ENCODE results near the gene FEN1.
A peak's percentile ranks its signal among the peaks of the same experiment; 100 is the strongest.

The FEN1 gene

GRCh38 chr11:61775106-61775505 is 17.6 kb upstream of the FEN1 start:
- DNase-seq (ENCODE audit: low read depth), result no peak

GRCh38 chr11:61775606-61776554 is 16.8 kb upstream of the FEN1 start:
- DNase-seq (ENCODE audit: low read depth), result no peak

GRCh38 chr11:61776561-61777075 is 16.1 kb upstream of the FEN1 start:
- DNase-seq (ENCODE audit: low read depth), result peak; percentile 27

- no peak for DNase-seq (ENCODE audit: low read depth)
Observed at GRCh38 chr11:61777234-61778090, 15.2 kb upstream of the FEN1 start.

GRCh38 chr11:61778357-61778886 is 14.3 kb upstream of the FEN1 start:
- DNase-seq (ENCODE audit: low read depth), result no peak

GRCh38 chr11:61778920-61779650 is 13.6 kb upstream of the FEN1 start:
- DNase-seq (ENCODE audit: low read depth), result no peak

- no peak for DNase-seq (ENCODE audit: low read depth)
Observed at GRCh38 chr11:61779666-61780525, 12.8 kb upstream of the FEN1 start.

- DNase-seq (ENCODE audit: low read depth), result no peak
Observed at GRCh38 chr11:61780581-61781162, 12.0 kb upstream of the FEN1 start.

GRCh38 chr11:61781585-61781984 is 11.1 kb upstream of the FEN1 start:
- DNase-seq (ENCODE audit: low read depth), result no peak

- DNase-seq (ENCODE audit: low read depth), result no peak
Observed at GRCh38 chr11:61782299-61782698, 10.4 kb upstream of the FEN1 start.

- no peak for DNase-seq (ENCODE audit: low read depth)
Observed at GRCh38 chr11:61782841-61783240, 9.9 kb upstream of the FEN1 start.

GRCh38 chr11:61783717-61784505 is 8.8 kb upstream of the FEN1 start:
- DNase-seq (ENCODE audit: low read depth), result peak; percentile 51

GRCh38 chr11:61784506-61784805 is 8.3 kb upstream of the FEN1 start:
- no peak for DNase-seq (ENCODE audit: low read depth)

- DNase-seq (ENCODE audit: low read depth), result no peak
Observed at GRCh38 chr11:61785837-61786402, 6.8 kb upstream of the FEN1 start.

- no peak for DNase-seq (ENCODE audit: low read depth)
Observed at GRCh38 chr11:61787928-61788491, 4.7 kb upstream of the FEN1 start.

GRCh38 chr11:61791737-61792309 is 888 bp upstream of the FEN1 start:
- peak; percentile 76 for DNase-seq (ENCODE audit: low read depth)

GRCh38 chr11:61793083-61793828 is 545 bp downstream of the FEN1 start:
- DNase-seq (ENCODE audit: low read depth), result no peak

- no peak for DNase-seq (ENCODE audit: low read depth)
Observed at GRCh38 chr11:61793829-61794204, 1.1 kb downstream of the FEN1 start.

Data from non-pigmented ciliary epithelial cell (primary cell).